Gastroesophageal sphincter (tissue), 4 donors: ENCODE data around the gene REEP5. TPM values are rescaled to one million over a fixed set of nuclear protein-coding genes. Genes with fewer than 3 reads are reported as not detected.
"Not testable (repeated sequence)": the region's sequence is repeated elsewhere in the genome, so short reads cannot be mapped to it uniquely, and the experiment has no call there.

Experiments
- ATAC-seq: fragments of 150-250 bp; one replicate; pipeline ENCODE4 v1.9.1; 2016; ENCODE audit warnings: mild to moderate bottlenecking, moderate library complexity
- H3K27ac ChIP-seq, 4 donors: fragments of 200-600 bp; sonication (generic) in 3 of 4; 1 replicate in 3 of 4; 2 replicates in 1 of 4; pipeline ENCODE4 v1.5.1; 2016 to 2019
- H3K27me3 ChIP-seq: fragments of 200-600 bp; sonication (generic); one replicate; pipeline ENCODE4 v1.5.1; 2019
- H3K36me3 ChIP-seq, 2 donors: fragments of 200-600 bp; sonication (generic); one replicate each; pipeline ENCODE4 v1.5.1; 2019; ENCODE audit warnings: control low read depth in 1 of 2
- H3K4me1 ChIP-seq, 3 donors: fragments of 200-600 bp; sonication (generic); 1 replicate in 2 of 3; 2 replicates in 1 of 3; pipeline ENCODE4 v1.5.1; 2016 to 2019; ENCODE audit warnings: control low read depth in 2 of 3
- H3K4me3 ChIP-seq, 2 donors: fragments of 200-600 bp; sonication (generic); one replicate each; pipeline ENCODE4 v1.5.1; 2019; ENCODE audit warnings: mild to moderate bottlenecking in 1 of 2, moderate library complexity in 1 of 2
- H3K9me3 ChIP-seq, 3 donors: fragments of 200-600 bp; sonication (generic); one replicate each; pipeline ENCODE4 v1.5.1; 2017 to 2019; ENCODE audit warnings: control low read depth in 2 of 3
- CTCF ChIP-seq, 4 experiments: fragments of 200-600 bp in 2 of 4; fragments of 450-650 bp in 2 of 4; sonication (generic) in 1 of 4; IDR thresholded peaks; one replicate each; pipeline ENCODE4 v1.5.1; 2017 to 2019; ENCODE audit warnings: antibody characterized with exemption in 4 of 4, mild to moderate bottlenecking in 2 of 4, moderate library complexity in 2 of 4
- EP300 ChIP-seq: sonication (generic); formaldehyde crosslinking; IDR thresholded peaks from one replicate; pipeline ENCODE4 v1.6.1; 2017; ENCODE audit warnings: antibody characterized with exemption, mild to moderate bottlenecking
- POLR2A ChIP-seq, 2 donors: fragments of 450-650 bp; IDR thresholded peaks; one replicate each; pipeline ENCODE4 v1.6.1; 2017; ENCODE audit warnings: antibody characterized with exemption in 2 of 2, mild to moderate bottlenecking in 2 of 2, moderate library complexity in 1 of 2
- POLR2AphosphoS5 ChIP-seq: sonication (generic); formaldehyde crosslinking; IDR thresholded peaks from one replicate; pipeline ENCODE4 v1.6.1; 2017; ENCODE audit warnings: antibody characterized with exemption
- WGBS, 2 donors: methylation state at CpG; one replicate each; pipeline ENCODE4 v1.1.5; 2018; ENCODE audit warnings: low coverage in 1 of 2; 5-methylcytosine and 5-hydroxymethylcytosine counted together
- total RNA-seq, 4 donors: library from RNA; depleted of rRNA; stranded (reverse); fragments of >200 nt; gene quantifications; one replicate each; pipeline ENCODE4 v1.1.0, GENCODE V29; 2016

REEP5 gene
- total RNA-seq, 4 donors from 2014 or later: 59.6 to 81.7 (median 69.3) TPM

GRCh38 chr5:112892776-112893175, 29.3 kb downstream of the REEP5 start:
- Histone ChIP-seq H3K4me3 (no peak overlapping the region), H3K27ac (no peak overlapping the region), H3K4me1 (no peaks in the 10 kb centered on the region), H3K36me3 (peaks cover 0 to 57% of the 10 kb centered on the region in 2 donors), H3K27me3 (no peaks in the 10 kb centered on the region), H3K9me3 (no peaks in the 10 kb centered on the region)
- no peak for ATAC-seq
- TF ChIP-seq POLR2AphosphoS5 (no peak), POLR2A (IDR thresholded peaks at IDR 0.05) (no peak), EP300 (no peak), CTCF (IDR thresholded peaks at IDR 0.05) (no peak)
- 91 to 95% methylated on average over 6 to 7 of the region's 13 CpGs for WGBS, 2 donors

- not testable (repeated sequence) for ATAC-seq, H3K27me3 ChIP-seq, H3K4me3 ChIP-seq, H3K27ac ChIP-seq, H3K9me3 ChIP-seq, H3K4me1 ChIP-seq
- peaks cover 0 to 59% of the 10 kb centered on the region in 2 donors for H3K36me3 ChIP-seq
- WGBS, 2 donors: 80 to 84% methylated on average over 4 to 8 of the region's 8 CpGs
These were observed 30.0 kb downstream of the REEP5 start for GRCh38 chr5:112892066-112892465.

- no peak for ATAC-seq
These were observed 35.1 kb downstream of the REEP5 start for GRCh38 chr5:112886975-112887374.

GRCh38 chr5:112885001-112885400, 37.0 kb downstream of the REEP5 start:
- TF ChIP-seq EP300 (no peak), CTCF (IDR thresholded peaks at IDR 0.05) (no peak), POLR2AphosphoS5 (no peak), POLR2A (IDR thresholded peaks at IDR 0.05) (no peak)
- H3K36me3 ChIP-seq: peaks cover 7 to 77% of the 10 kb centered on the region in 2 donors
- no peaks in the 10 kb centered on the region for H3K9me3 ChIP-seq
- no peak overlapping the region for H3K27ac ChIP-seq
- ATAC-seq: no peak
- H3K4me1 ChIP-seq: peaks cover 0 to 7% (median 0%) of the 10 kb centered on the region in 3 donors
- no peak overlapping the region for H3K4me3 ChIP-seq
- H3K27me3 ChIP-seq: no peaks in the 10 kb centered on the region
- WGBS, 2 donors: 71 to 92% methylated on average over 2 to 3 of the region's 3 CpGs

More at GRCh38 chr5:112886975-112887374, 35.1 kb downstream of the REEP5 start:
- Histone ChIP-seq H3K27ac (no peak overlapping the region), H3K4me3 (no peak overlapping the region), H3K36me3 (peaks cover 7 to 77% of the 10 kb centered on the region in 2 donors), H3K4me1 (no peaks in the 10 kb centered on the region), H3K27me3 (no peaks in the 10 kb centered on the region), H3K9me3 (no peaks in the 10 kb centered on the region)
- TF ChIP-seq POLR2AphosphoS5 (no peak), CTCF (IDR thresholded peaks at IDR 0.05) (no peak), EP300 (no peak), POLR2A (IDR thresholded peaks at IDR 0.05) (no peak)
- WGBS, 2 donors: 100% methylated on average over 3 of the region's 4 CpGs; no CpG with 5 or more reads in 1 of the 2 donors

- no peak for ATAC-seq
- no peak for TF ChIP-seq POLR2AphosphoS5
- no peak for TF ChIP-seq POLR2A (IDR thresholded peaks at IDR 0.05)
- TF ChIP-seq EP300: no peak
- no peak for TF ChIP-seq CTCF (IDR thresholded peaks at IDR 0.05)
- Histone ChIP-seq H3K27me3 (no peaks in the 10 kb centered on the region), H3K4me3 (no peak overlapping the region), H3K36me3 (peaks cover 7 to 92% of the 10 kb centered on the region in 2 donors), H3K27ac (no peak overlapping the region), H3K4me1 (peaks cover 0 to 10% (median 0%) of the 10 kb centered on the region in 3 donors), H3K9me3 (no peaks in the 10 kb centered on the region)
- 84 to 89% methylated on average over 2 of the region's 2 CpGs for WGBS, 2 donors
These were observed 38.8 kb downstream of the REEP5 start for GRCh38 chr5:112883192-112883591.
